Large intestine (tissue), 12 donors: ENCODE results near the gene MALT1. TPM values are rescaled to one million over a fixed set of nuclear protein-coding genes. Genes with fewer than 3 reads are reported as not detected.
A peak's percentile ranks its signal among the peaks of the same experiment; 100 is the strongest.

Experiments
- DNase-seq, 2 donors: peaks; one replicate each; pipeline versions ENCODE4 v3.0.0 to v3.0.0-alpha.2; 2013
- H3K27ac ChIP-seq: one replicate; pipeline ENCODE4 v1.5.1; 2013; ENCODE audit warnings: low read length
- H3K27me3 ChIP-seq: 2 replicates; pipeline ENCODE4 v1.6.1; 2013; ENCODE audit warnings: low read length; ENCODE audit not compliant: control insufficient read depth, insufficient read depth
- H3K36me3 ChIP-seq: 2 replicates; pipeline ENCODE4 v1.6.1; 2013; ENCODE audit warnings: low read length; ENCODE audit not compliant: control insufficient read depth, insufficient read depth
- H3K4me1 ChIP-seq: one replicate; pipeline ENCODE4 v1.6.1; 2013; ENCODE audit warnings: low read length; ENCODE audit not compliant: control insufficient read depth, insufficient read depth
- H3K4me3 ChIP-seq: one replicate; pipeline ENCODE4 v1.5.1; 2013; ENCODE audit warnings: low read length
- H3K9me3 ChIP-seq: one replicate; pipeline ENCODE4 v1.6.1; 2013; ENCODE audit warnings: mild to moderate bottlenecking, low read depth, low read length, moderate library complexity; ENCODE audit not compliant: control insufficient read depth
- WGBS: methylation state at CpG from one replicate; pipeline ENCODE4 v1.1.5; 2013; ENCODE audit warnings: low lambda C conversion rate; ENCODE audit not compliant: insufficient coverage; 5-methylcytosine and 5-hydroxymethylcytosine counted together
- long read RNA-seq, 11 donors: transcript quantifications; one replicate each; lab custom pipeline, GENCODE V29; 2026
- polyA plus RNA-seq: library from polyadenylated mRNA; unstranded; fragments of 120-200 nt; gene quantifications from one replicate; pipeline ENCODE4 v1.2.1, GENCODE V29; 2013

MALT1 gene
- polyA plus RNA-seq, result 25.4 TPM
- long read RNA-seq, donor 1, result 0 reads
- long read RNA-seq, donor 2, partial matches to known transcripts, result 0 of 1 reads
- long read RNA-seq, donor 2, other reads (novel, unspliced or antisense), result 0 of 1 reads
- long read RNA-seq, donor 3, result 0 reads
- long read RNA-seq, donor 4, result 0 reads
- long read RNA-seq, donor 5, result 0 reads
- long read RNA-seq, donor 6, full-length matches to known transcripts, result 3 of 3 reads
- long read RNA-seq, donor 6, partial matches to known transcripts, result 0 of 3 reads
- long read RNA-seq, donor 6, other reads (novel, unspliced or antisense), result 0 of 3 reads
- long read RNA-seq, donor 7, result 0 reads
- long read RNA-seq, donor 8, partial matches to known transcripts, result 8 of 8 reads
- long read RNA-seq, donor 8, other reads (novel, unspliced or antisense), result 0 of 8 reads
- long read RNA-seq, donor 9, full-length matches to known transcripts, result 2 of 2 reads
- long read RNA-seq, donor 9, partial matches to known transcripts, result 0 of 2 reads
- long read RNA-seq, donor 9, other reads (novel, unspliced or antisense), result 0 of 2 reads
- long read RNA-seq, donor 10, full-length matches to known transcripts, result 4 of 4 reads
- long read RNA-seq, donor 10, partial matches to known transcripts, result 0 of 4 reads
- long read RNA-seq, donor 10, other reads (novel, unspliced or antisense), result 0 of 4 reads
- long read RNA-seq, donor 11, result 0 reads

- WGBS, result no CpG with 5 or more reads among the region's 60 CpGs
- Histone ChIP-seq H3K9me3 (no peaks in the 10 kb centered on the region), H3K27ac (peak within 1 kb of the TSS; percentile 81), H3K27me3 (no peaks in the 10 kb centered on the region), H3K36me3 (no peaks in the 10 kb centered on the region), H3K4me3 (peak within 1 kb of the TSS; percentile 88), H3K4me1 (peaks cover 4% of the 10 kb centered on the region)
- peak; percentile 87 to 92 for DNase-seq
These were observed at the start of gene MALT1 for GRCh38 chr18:58671111-58671631. Gene MALT1, plus strand, starts transcription at chr18:58671465. Its CDS starts 179 bp downstream, at chr18:58671644.

- Histone ChIP-seq H3K4me1 (peaks cover 24% of the 10 kb centered on the region), H3K36me3 (no peaks in the 10 kb centered on the region), H3K27me3 (no peaks in the 10 kb centered on the region), H3K4me3 (no peak overlapping the region), H3K27ac (peak overlapping the region; percentile 37), H3K9me3 (no peaks in the 10 kb centered on the region)
- WGBS, result no CpG with 5 or more reads among the region's 6 CpGs
- peak; percentile 61 to 72 for DNase-seq
These were observed 47.3 kb upstream of the MALT1 start for GRCh38 chr18:58624011-58624410.

GRCh38 chr18:58625839-58626238, 45.4 kb upstream of the MALT1 start:
- no peaks in the 10 kb centered on the region for H3K36me3 ChIP-seq
- H3K4me1 ChIP-seq, result peaks cover 24% of the 10 kb centered on the region
- no peak overlapping the region for H3K4me3 ChIP-seq
- 100% methylated on average over 7 of the region's 10 CpGs for WGBS
- no peak for DNase-seq
- H3K27ac ChIP-seq, result no peak overlapping the region
- no peaks in the 10 kb centered on the region for H3K9me3 ChIP-seq
- H3K27me3 ChIP-seq, result no peaks in the 10 kb centered on the region

GRCh38 chr18:58630071-58630470, 41.2 kb upstream of the MALT1 start:
- Histone ChIP-seq H3K4me3 (no peak overlapping the region), H3K27me3 (no peaks in the 10 kb centered on the region), H3K27ac (no peak overlapping the region), H3K9me3 (no peaks in the 10 kb centered on the region), H3K36me3 (no peaks in the 10 kb centered on the region), H3K4me1 (peaks cover 6% of the 10 kb centered on the region)
- no peak for DNase-seq
- WGBS, result 80% methylated on average over 2 of the region's 2 CpGs

- Histone ChIP-seq H3K9me3 (no peaks in the 10 kb centered on the region), H3K4me3 (no peak overlapping the region), H3K36me3 (no peaks in the 10 kb centered on the region), H3K4me1 (peaks cover 6% of the 10 kb centered on the region), H3K27me3 (no peaks in the 10 kb centered on the region), H3K27ac (no peak overlapping the region)
- no peak for DNase-seq
- no CpG with 5 or more reads among the region's 5 CpGs for WGBS
These were observed 40.0 kb upstream of the MALT1 start for GRCh38 chr18:58631301-58631700.

- WGBS, result no CpG with 5 or more reads among the region's 5 CpGs
- Histone ChIP-seq H3K4me1 (peaks cover 6% of the 10 kb centered on the region), H3K27ac (no peak overlapping the region), H3K36me3 (no peaks in the 10 kb centered on the region), H3K9me3 (no peaks in the 10 kb centered on the region), H3K27me3 (no peaks in the 10 kb centered on the region), H3K4me3 (no peak overlapping the region)
- no peak for DNase-seq
These were observed 38.7 kb upstream of the MALT1 start for GRCh38 chr18:58632552-58632951.

- Histone ChIP-seq H3K4me3 (no peak overlapping the region), H3K27ac (no peak overlapping the region), H3K9me3 (no peaks in the 10 kb centered on the region), H3K27me3 (no peaks in the 10 kb centered on the region), H3K36me3 (no peaks in the 10 kb centered on the region), H3K4me1 (peaks cover 2% of the 10 kb centered on the region)
- no peak for DNase-seq
These were observed 37.4 kb upstream of the MALT1 start for GRCh38 chr18:58633874-58634273.

GRCh38 chr18:58635891-58636290, 35.4 kb upstream of the MALT1 start:
- no peak for DNase-seq
- WGBS, result 81% methylated on average over 2 of the region's 4 CpGs
- no peak overlapping the region for H3K4me3 ChIP-seq
- no peaks in the 10 kb centered on the region for H3K9me3 ChIP-seq
- H3K36me3 ChIP-seq, result no peaks in the 10 kb centered on the region
- H3K27me3 ChIP-seq, result no peaks in the 10 kb centered on the region
- H3K27ac ChIP-seq, result no peak overlapping the region
- no peaks in the 10 kb centered on the region for H3K4me1 ChIP-seq

GRCh38 chr18:58637197-58637596, 34.1 kb upstream of the MALT1 start:
- Histone ChIP-seq H3K27ac (no peak overlapping the region), H3K4me1 (no peaks in the 10 kb centered on the region), H3K4me3 (no peak overlapping the region), H3K27me3 (no peaks in the 10 kb centered on the region), H3K9me3 (no peaks in the 10 kb centered on the region), H3K36me3 (no peaks in the 10 kb centered on the region)
- DNase-seq, result no peak
- no CpG with 5 or more reads among the region's 6 CpGs for WGBS

- 100% methylated on average over 2 of the region's 6 CpGs for WGBS
These were observed 33.3 kb upstream of the MALT1 start for GRCh38 chr18:58637946-58638345.

More at GRCh38 chr18:58637946-58638345, 33.3 kb upstream of the MALT1 start:
- Histone ChIP-seq H3K36me3 (no peaks in the 10 kb centered on the region), H3K27ac (no peak overlapping the region), H3K4me1 (no peaks in the 10 kb centered on the region), H3K4me3 (no peak overlapping the region), H3K27me3 (no peaks in the 10 kb centered on the region), H3K9me3 (no peaks in the 10 kb centered on the region)
- no peak for DNase-seq
